ENCODE data around the gene CPNE1.
A peak's percentile ranks its signal among the peaks of the same experiment; 100 is the strongest.
"Not testable (repeated sequence)": the region's sequence is repeated elsewhere in the genome, so short reads cannot be mapped to it uniquely, and the experiment has no call there.

The CPNE1 gene
- 98.9 to 159 reads per million in 2 donors for total RNA-seq

- peak; percentile 88 for DNase-seq
Measured at GRCh38 chr20:35664466-35665206, at the start of gene CPNE1, which contains the start of gene RBM12. Gene CPNE1, minus strand, starts transcription at chr20:35664900. Its CDS starts 31,977 bp downstream, at chr20:35632923. Gene RBM12, minus strand, starts transcription at chr20:35664900. Its CDS starts 9,578 bp downstream, at chr20:35655322.

- no peak for DNase-seq
Measured at GRCh38 chr20:35714127-35714526, 49.4 kb upstream of the CPNE1 start.

GRCh38 chr20:35713120-35713519 is 48.4 kb upstream of the CPNE1 start:
- DNase-seq = not testable (repeated sequence)

- DNase-seq = no peak
Measured at GRCh38 chr20:35711588-35712209, 47.0 kb upstream of the CPNE1 start.

GRCh38 chr20:35710884-35711587 is 46.3 kb upstream of the CPNE1 start:
- DNase-seq = no peak

GRCh38 chr20:35710039-35710438 is 45.3 kb upstream of the CPNE1 start:
- no peak for DNase-seq

- DNase-seq = no peak
Measured at GRCh38 chr20:35709259-35709658, 44.6 kb upstream of the CPNE1 start.

- DNase-seq = no peak
Measured at GRCh38 chr20:35708502-35708901, 43.8 kb upstream of the CPNE1 start.

- not testable (repeated sequence) for DNase-seq
Measured at GRCh38 chr20:35706591-35707529, 42.2 kb upstream of the CPNE1 start.

- DNase-seq = not testable (repeated sequence)
Measured at GRCh38 chr20:35705894-35706293, 41.2 kb upstream of the CPNE1 start.

- no peak for DNase-seq
Measured at GRCh38 chr20:35704514-35705261, 40.0 kb upstream of the CPNE1 start.

GRCh38 chr20:35702824-35703695 is 38.4 kb upstream of the CPNE1 start:
- no peak for DNase-seq

- DNase-seq = no peak
Measured at GRCh38 chr20:35702051-35702823, 37.5 kb upstream of the CPNE1 start.

- DNase-seq = no peak
Measured at GRCh38 chr20:35700625-35701148, 36.0 kb upstream of the CPNE1 start.

GRCh38 chr20:35699957-35700624 is 35.4 kb upstream of the CPNE1 start:
- DNase-seq = no peak

GRCh38 chr20:35699127-35699956 is 34.6 kb upstream of the CPNE1 start, which contains the start of the genes NFS1 and ROMO1:
Gene NFS1, minus strand, starts transcription at chr20:35699352. Its CDS starts 64 bp downstream, at chr20:35699288.
Gene ROMO1, plus strand, starts transcription at chr20:35699405. Its CDS starts 228 bp downstream, at chr20:35699633.
- DNase-seq = peak; percentile 79

GRCh38 chr20:35698298-35699126 is 33.8 kb upstream of the CPNE1 start:
- no peak for DNase-seq
